Mucosa of gallbladder (tissue), 1 donor: ENCODE data around the gene MAPK14. TPM values are rescaled to one million over a fixed set of nuclear protein-coding genes. Genes with fewer than 3 reads are reported as not detected.

Experiments used
- DNase-seq: peaks from one replicate; pipeline ENCODE4 v3.0.0-alpha.2; 2020; ENCODE audit warnings: low spot score
- total RNA-seq: library from RNA; stranded (reverse); gene quantifications from one replicate; pipeline ENCODE4 v1.2.1, GENCODE V29; 2021
- donor health status: DM: no; HTN: no; CAD: no.

The MAPK14 gene
- total RNA-seq, 1 donor from 2014 or later, result 62.7 TPM

DNA sequence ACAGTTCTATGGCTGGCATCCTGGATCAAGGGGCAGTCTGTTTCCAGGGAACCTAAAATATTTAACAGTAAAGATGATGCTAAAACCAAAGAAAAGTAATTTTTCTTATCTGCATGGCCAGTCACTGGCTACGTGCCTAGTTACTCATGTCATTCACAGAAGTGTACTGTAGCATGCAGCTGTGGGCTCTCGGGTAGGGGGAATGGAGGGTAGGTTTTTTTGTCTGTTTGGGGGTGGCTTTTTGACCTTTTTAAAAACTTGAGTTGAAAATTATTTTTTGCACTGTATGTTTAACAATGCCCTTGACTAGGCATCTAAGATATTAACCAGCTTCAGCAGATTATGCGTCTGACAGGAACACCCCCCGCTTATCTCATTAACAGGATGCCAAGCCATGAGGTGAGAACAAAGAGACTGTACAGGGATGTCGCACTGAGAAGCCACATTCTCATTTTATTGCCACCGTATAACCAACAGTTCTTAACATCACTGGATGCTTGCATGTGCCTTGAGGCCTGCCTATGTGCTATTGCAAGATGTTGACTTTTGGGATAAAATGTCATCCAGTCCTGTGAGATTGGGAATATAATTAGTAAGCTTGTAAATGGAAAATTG, 72.4 kb downstream of the MAPK14 start:
- DNase-seq, result no peak

DNA sequence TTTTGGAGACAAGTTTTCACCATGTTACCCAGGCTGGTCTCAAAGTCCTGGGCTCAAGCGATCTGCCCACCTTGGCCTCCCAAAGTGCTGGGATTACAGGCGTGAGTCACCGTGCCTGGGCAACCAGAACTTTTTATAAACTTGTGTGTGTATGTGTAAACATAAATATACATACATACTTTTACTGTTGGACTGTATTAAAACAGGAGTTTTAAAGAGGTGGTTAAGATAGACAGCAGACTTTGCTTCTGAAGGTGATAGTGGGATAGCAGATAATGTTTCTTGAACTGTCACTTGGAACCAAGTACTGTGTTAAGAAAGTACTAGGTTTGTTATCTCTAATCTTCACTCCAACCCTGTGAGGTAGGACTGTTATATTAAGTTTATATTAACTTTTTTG, 74.1 kb downstream of the MAPK14 start:
- DNase-seq, result no peak

DNA sequence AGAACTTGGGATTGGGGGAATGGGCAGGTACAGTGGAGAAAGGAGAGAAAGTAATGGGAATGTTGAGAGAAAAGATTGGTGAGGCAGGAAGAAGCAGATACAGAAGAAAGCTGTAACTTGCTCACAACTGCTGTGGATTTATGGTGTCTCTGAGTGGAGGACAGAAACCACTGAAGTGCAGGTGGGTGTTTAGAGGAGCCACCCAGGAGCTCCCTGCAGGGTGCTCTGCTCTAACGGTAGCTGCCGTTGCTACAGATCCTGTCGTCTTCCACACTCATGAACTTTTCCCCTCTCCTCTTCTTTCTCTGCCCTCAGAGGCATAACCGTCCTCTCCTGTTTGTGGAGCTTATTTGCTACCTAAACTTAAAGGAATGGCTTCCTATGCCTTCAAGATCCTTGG, 75.2 kb downstream of the MAPK14 start:
- no peak for DNase-seq

DNA sequence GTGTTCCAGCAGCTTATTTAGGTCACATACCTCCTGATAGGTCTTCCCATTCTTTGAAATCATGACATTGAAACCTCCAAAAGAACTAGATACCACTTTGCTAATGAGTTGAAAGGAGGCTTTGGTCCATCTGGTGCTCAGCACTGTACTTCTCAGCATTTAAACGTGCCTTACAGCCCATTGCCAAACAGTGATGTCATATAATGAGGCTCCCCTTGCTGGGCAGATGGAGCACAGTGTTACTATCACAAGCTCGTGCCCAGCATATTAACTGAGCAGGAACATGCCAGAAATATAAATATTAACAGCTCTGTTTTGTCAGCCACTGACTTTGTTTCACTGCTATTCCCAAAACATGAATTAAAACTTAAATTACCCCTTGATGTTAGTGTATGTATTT, 77.2 kb downstream of the MAPK14 start:
- DNase-seq, result no peak

- no peak for DNase-seq
Observed at GRCh38 chr6:36109092-36109491, 81.5 kb downstream of the MAPK14 start.

GRCh38 chr6:36110050-36110449, 82.4 kb downstream of the MAPK14 start:
- DNase-seq, result no peak

DNA sequence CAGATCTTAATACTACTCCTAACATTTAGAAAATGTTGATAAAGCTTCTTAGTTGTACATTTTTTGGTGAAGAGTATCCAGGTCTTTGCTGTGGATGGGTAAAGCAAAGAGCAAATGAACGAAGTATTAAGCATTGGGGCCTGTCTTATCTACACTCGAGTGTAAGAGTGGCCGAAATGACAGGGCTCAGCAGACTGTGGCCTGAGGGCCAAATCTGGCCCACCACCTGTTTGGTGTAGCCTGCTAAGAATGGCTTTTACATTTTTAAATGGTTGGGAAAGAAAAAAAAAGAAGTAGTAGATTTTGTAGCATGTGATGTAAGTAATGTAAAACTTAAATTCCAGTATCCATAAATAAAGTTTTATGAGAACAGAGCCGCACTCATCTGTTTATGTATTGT, 83.3 kb downstream of the MAPK14 start:
- DNase-seq, result no peak

DNA sequence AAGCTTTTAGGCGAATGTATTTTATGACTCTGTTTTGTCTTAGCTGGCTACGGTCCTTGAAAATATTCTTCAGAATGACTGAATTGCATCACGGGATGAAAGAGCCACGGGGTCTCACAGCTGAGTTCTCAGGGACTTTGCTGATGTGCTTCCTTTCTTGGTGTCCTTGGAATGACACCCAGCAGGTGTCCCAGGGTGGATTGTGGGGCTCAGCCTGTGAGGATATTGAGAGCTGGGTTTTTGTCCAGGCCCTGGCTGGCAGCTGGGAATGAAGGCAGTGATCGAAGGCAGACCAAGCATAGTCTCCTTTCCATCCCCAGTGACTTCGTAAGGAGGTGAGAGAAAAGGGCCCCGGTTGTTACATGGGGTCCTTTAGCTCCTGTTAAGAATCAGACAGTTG, 83.9 kb downstream of the MAPK14 start:
- no peak for DNase-seq

- DNase-seq, result no peak
Observed at GRCh38 chr6:36113049-36113448, 85.4 kb downstream of the MAPK14 start.

- no peak for DNase-seq
Observed at GRCh38 chr6:36113703-36114102, 86.1 kb downstream of the MAPK14 start.

DNA sequence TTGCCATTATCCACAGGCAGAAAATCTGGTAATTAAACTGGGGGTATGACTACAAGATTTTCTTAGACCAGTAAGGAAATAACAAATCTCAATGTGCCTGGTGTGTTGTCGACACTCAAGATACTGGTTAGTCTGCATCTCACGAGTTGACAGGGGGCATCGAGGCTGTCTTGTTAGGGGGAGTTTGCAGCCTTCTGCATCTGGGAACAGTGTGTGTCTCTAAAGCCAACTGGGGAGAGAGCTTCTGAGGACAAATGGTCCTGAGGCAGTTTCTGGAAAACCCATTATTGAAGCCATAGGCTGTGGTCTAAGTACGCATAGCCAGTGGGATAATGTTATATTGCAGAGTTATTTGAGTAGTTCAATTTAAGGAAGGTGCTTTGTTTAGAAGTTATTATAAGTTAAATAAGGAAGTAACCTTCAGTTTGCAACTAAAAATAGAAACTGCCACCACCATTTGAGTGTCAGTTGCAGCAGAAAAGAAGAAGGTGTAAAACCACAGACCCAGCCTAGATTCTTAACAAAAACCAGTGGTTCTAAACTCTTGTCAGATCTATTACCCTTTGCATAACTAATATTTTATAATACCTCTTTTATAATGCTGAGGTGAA, 87.3 kb downstream of the MAPK14 start:
- no peak for DNase-seq

GRCh38 chr6:36115412-36115811, 87.8 kb downstream of the MAPK14 start:
- no peak for DNase-seq

- DNase-seq, result no peak
Observed at GRCh38 chr6:36116066-36116864, 88.7 kb downstream of the MAPK14 start.

DNA sequence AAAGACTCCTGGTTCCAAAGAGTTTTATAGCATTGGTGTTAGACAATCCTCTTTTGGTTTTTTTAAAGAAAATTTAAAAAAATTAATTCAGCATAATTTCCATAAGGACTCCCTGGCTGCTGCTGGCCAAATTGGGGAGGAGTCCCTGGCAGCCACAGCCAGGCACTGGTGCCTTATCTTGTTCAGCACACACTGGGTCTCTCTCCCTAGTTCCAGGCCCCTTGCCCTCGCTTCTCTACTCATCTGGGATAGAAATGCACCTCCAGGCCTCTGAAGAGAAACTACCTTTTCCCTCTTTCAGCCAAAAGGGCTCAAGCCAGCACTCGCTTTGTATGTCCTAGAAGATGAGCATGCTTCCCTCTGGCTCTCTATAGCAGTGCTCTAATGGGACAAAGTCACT, 89.3 kb downstream of the MAPK14 start:
- no peak for DNase-seq

DNA sequence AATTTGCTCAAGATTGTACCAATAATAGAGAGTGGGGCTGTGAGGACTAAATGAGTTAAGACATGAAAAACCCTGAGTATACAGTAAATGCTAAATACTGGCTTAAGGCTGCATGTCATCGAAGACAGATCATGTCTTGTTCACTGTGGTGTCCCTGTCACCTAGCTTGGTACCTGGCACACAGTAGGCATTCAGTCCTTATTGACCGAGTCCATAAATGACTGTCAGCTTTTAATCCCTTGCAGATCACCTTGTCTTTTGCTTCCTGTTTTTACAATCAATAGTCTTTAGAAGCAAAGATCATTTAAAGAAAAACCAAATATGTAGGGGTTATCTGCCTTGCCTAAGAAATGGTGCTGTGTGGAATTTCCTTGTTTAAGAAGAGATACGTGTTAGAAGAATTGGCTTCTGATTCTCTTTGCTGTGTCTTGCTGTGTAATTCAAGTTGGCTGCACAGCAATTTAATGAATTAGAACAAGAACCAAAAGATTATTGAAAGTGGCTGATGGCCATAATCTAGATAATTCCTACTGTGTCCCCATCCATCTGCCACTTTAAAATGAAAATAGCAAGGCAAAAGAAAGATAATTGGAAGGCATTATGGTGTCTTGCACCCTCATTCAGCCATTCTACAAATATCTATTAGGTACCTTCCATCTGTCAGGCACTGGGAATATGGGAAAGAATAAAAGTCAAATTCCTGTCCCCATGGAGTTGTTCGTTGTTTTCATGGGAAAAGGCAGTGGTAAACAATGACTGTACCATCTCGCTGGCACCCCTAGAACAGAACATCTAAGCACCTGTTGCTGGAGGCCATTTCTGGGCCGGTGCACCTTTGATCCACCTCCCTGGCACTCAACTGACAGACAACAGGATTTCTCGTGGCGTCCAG, 90.3 kb downstream of the MAPK14 start:
- no peak for DNase-seq

GRCh38 chr6:36118550-36119107, 91.0 kb downstream of the MAPK14 start:
- peak; percentile 45 for DNase-seq

DNA sequence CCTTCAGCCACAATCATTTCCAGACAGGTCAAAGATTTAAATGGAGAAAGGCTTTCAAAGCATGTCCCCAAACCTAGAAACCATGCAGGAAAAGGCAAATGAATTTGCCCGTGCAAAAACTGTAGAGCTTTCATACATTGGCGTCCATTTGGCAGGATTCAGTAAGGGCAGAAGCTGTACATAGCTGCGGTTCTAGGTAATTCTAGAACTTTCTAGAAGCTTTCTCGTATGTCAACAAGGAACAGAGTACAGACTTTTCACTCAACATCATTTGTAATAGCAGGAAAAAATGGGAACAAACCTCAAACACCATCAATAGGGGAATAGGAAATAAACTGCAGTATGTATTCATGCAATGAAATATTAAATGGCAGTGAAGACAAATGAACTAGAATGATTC, 91.6 kb downstream of the MAPK14 start:
- no peak for DNase-seq

GRCh38 chr6:36120018-36120417, 92.4 kb downstream of the MAPK14 start:
- no peak for DNase-seq

- DNase-seq, result no peak
Observed at GRCh38 chr6:36120539-36120938, 92.9 kb downstream of the MAPK14 start.

- DNase-seq, result peak; percentile 78
Observed at GRCh38 chr6:36120979-36121786, 93.6 kb downstream of the MAPK14 start.
